Measurements from ENCODE around the gene PRPF31.
A peak's percentile ranks its signal among the peaks of the same experiment; 100 is the strongest.
"Not testable (repeated sequence)": the region's sequence is repeated elsewhere in the genome, so short reads cannot be mapped to it uniquely, and the experiment has no call there.

The PRPF31 gene

GRCh38 chr19:54162241-54162805, 46.8 kb downstream of the PRPF31 start:
- H3K4me3 ChIP-seq (ENCODE audit: low read depth, low read length): peak overlapping the region; percentile 45
- no peak for TF ChIP-seq CTCF (IDR thresholded peaks at IDR 0.05; ENCODE audit: low read depth, low read length)
- peak; percentile 73 for DNase-seq (ENCODE audit: low read depth, low spot score)
- in situ Hi-C loops (cut with HindIII; ENCODE audit: low sequenced_read_pairs): no loop called here

GRCh38 chr19:54162884-54163283, 47.3 kb downstream of the PRPF31 start:
- TF ChIP-seq CTCF (IDR thresholded peaks at IDR 0.05; ENCODE audit: low read depth, low read length): no peak
- DNase-seq (ENCODE audit: low read depth, low spot score): no peak
- in situ Hi-C loops (cut with HindIII; ENCODE audit: low sequenced_read_pairs): no loop called here
- H3K4me3 ChIP-seq (ENCODE audit: low read depth, low read length): no peak overlapping the region

- DNase-seq (ENCODE audit: low read depth, low spot score): no peak
- H3K4me3 ChIP-seq (ENCODE audit: low read depth, low read length): no peak overlapping the region
- no peak for TF ChIP-seq CTCF (IDR thresholded peaks at IDR 0.05; ENCODE audit: low read depth, low read length)
- in situ Hi-C loops (cut with HindIII; ENCODE audit: low sequenced_read_pairs): no loop called here
These were observed 49.0 kb downstream of the PRPF31 start for GRCh38 chr19:54164369-54165068.

- in situ Hi-C loops (cut with HindIII; ENCODE audit: low sequenced_read_pairs): no loop called here
- no peak overlapping the region for H3K4me3 ChIP-seq (ENCODE audit: low read depth, low read length)
- TF ChIP-seq CTCF (IDR thresholded peaks at IDR 0.05; ENCODE audit: low read depth, low read length): no peak
- DNase-seq (ENCODE audit: low read depth, low spot score): no peak
These were observed 49.7 kb downstream of the PRPF31 start for GRCh38 chr19:54165222-54165621.

- no peak overlapping the region for H3K4me3 ChIP-seq (ENCODE audit: low read depth, low read length)
- peak; percentile 96 for TF ChIP-seq CTCF (IDR thresholded peaks at IDR 0.05; ENCODE audit: low read depth, low read length)
- DNase-seq (ENCODE audit: low read depth, low spot score): peak; percentile 81
- in situ Hi-C loops (cut with HindIII; ENCODE audit: low sequenced_read_pairs): no loop called here
These were observed 52.8 kb downstream of the PRPF31 start for GRCh38 chr19:54168174-54168917.

GRCh38 chr19:54169149-54169740, 53.7 kb downstream of the PRPF31 start:
- DNase-seq (ENCODE audit: low read depth, low spot score): no peak
- in situ Hi-C loops (cut with HindIII; ENCODE audit: low sequenced_read_pairs): no loop called here
- TF ChIP-seq CTCF (IDR thresholded peaks at IDR 0.05; ENCODE audit: low read depth, low read length): no peak
- no peak overlapping the region for H3K4me3 ChIP-seq (ENCODE audit: low read depth, low read length)

- H3K4me3 ChIP-seq (ENCODE audit: low read depth, low read length); in situ Hi-C loops (cut with HindIII; ENCODE audit: low sequenced_read_pairs); DNase-seq (ENCODE audit: low read depth, low spot score): not testable (repeated sequence)
These were observed 56.3 kb downstream of the PRPF31 start for GRCh38 chr19:54171736-54172431.
